ENCODE measurements around the gene GSTO2. TPM values are rescaled to one million over a fixed set of nuclear protein-coding genes. Genes with fewer than 3 reads are reported as not detected.

GSTO2 gene
- total RNA-seq, 1 donor from 2014 or later: 2.8 TPM

- TF ChIP-seq CTCF (conservative IDR thresholded peaks at IDR 0.05): no peak
- Mint-ChIP-seq H3K4me1 (ENCODE audit: unreplicated experiment) (peaks cover 14% of the 10 kb centered on the region), H3K36me3 (peaks cover 6% of the 10 kb centered on the region), H3K27me3 (peaks cover 3% of the 10 kb centered on the region), H3K27ac (no peak overlapping the region), H3K4me3 (no peak overlapping the region), H3K9me3 (peaks cover 4% of the 10 kb centered on the region)
- no peak for DNase-seq (ENCODE audit: extremely low spot score, unreplicated experiment)
Measured at GRCh38 chr10:104307576-104308438, 38.8 kb downstream of the GSTO2 start.

- DNase-seq (ENCODE audit: extremely low spot score, unreplicated experiment): no peak
- Mint-ChIP-seq H3K4me1 (ENCODE audit: unreplicated experiment) (peaks cover 14% of the 10 kb centered on the region), H3K27me3 (peaks cover 3% of the 10 kb centered on the region), H3K9me3 (peaks cover 4% of the 10 kb centered on the region), H3K4me3 (no peak overlapping the region), H3K27ac (no peak overlapping the region), H3K36me3 (peaks cover 6% of the 10 kb centered on the region)
- no peak for TF ChIP-seq CTCF (conservative IDR thresholded peaks at IDR 0.05)
Measured at GRCh38 chr10:104308439-104308903, 39.5 kb downstream of the GSTO2 start.

- DNase-seq (ENCODE audit: extremely low spot score, unreplicated experiment): no peak
- Mint-ChIP-seq H3K9me3 (no peaks in the 10 kb centered on the region), H3K27me3 (peaks cover 3% of the 10 kb centered on the region), H3K36me3 (peaks cover 3% of the 10 kb centered on the region), H3K4me3 (no peak overlapping the region), H3K27ac (no peak overlapping the region), H3K4me1 (ENCODE audit: unreplicated experiment) (peaks cover 8% of the 10 kb centered on the region)
- no peak for TF ChIP-seq CTCF (conservative IDR thresholded peaks at IDR 0.05)
Measured at GRCh38 chr10:104309980-104310978, 41.3 kb downstream of the GSTO2 start.

- Mint-ChIP-seq H3K4me1 (ENCODE audit: unreplicated experiment) (peaks cover 3% of the 10 kb centered on the region), H3K27me3 (no peaks in the 10 kb centered on the region), H3K4me3 (no peak overlapping the region), H3K27ac (peak overlapping the region; percentile 29), H3K9me3 (no peaks in the 10 kb centered on the region), H3K36me3 (peaks cover 3% of the 10 kb centered on the region)
- TF ChIP-seq CTCF (conservative IDR thresholded peaks at IDR 0.05): no peak
- DNase-seq (ENCODE audit: extremely low spot score, unreplicated experiment): no peak
Measured at GRCh38 chr10:104311184-104311720, 42.3 kb downstream of the GSTO2 start.

Measured in type B pancreatic cell (in vitro differentiated cells).